NB4 (cell line): ENCODE results near the gene KLHL26.

ENCODE experiments used
- POLR2A ChIP-seq: IDR thresholded peaks from 2 replicates; pipeline ENCODE4 v1.6.1; 2011; ENCODE audit warnings: mild to moderate bottlenecking; ENCODE audit not compliant: insufficient read length; ENCODE audit errors: extremely low read depth
- TF ChIP-seq, protein P1 (sequence below): IDR thresholded peaks from one replicate; pipeline ENCODE4 v1.5.1; 2012; ENCODE audit warnings: low read depth, low read length

DNA sequence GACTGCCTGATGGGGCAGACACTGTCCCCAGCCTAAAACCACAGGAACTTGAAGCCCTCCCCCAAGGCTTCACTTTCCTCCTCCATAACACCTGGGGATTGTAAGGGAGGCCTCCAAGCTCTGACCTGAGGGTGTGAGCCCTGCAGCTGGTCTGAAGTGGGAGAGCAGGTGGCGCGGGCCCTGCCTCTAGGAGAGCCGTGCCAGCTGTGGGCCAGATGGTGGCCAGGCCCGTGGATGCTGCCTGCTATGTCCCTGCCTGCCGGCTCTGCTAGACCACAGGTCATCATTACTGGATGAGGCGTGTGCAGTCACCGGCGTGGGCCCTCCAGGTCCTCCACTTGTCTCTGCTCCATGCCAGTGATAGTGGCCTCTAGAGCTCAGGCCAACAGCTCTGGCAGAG, 3.5 kb upstream of the KLHL26 start:
- TF ChIP-seq, protein P1, sequence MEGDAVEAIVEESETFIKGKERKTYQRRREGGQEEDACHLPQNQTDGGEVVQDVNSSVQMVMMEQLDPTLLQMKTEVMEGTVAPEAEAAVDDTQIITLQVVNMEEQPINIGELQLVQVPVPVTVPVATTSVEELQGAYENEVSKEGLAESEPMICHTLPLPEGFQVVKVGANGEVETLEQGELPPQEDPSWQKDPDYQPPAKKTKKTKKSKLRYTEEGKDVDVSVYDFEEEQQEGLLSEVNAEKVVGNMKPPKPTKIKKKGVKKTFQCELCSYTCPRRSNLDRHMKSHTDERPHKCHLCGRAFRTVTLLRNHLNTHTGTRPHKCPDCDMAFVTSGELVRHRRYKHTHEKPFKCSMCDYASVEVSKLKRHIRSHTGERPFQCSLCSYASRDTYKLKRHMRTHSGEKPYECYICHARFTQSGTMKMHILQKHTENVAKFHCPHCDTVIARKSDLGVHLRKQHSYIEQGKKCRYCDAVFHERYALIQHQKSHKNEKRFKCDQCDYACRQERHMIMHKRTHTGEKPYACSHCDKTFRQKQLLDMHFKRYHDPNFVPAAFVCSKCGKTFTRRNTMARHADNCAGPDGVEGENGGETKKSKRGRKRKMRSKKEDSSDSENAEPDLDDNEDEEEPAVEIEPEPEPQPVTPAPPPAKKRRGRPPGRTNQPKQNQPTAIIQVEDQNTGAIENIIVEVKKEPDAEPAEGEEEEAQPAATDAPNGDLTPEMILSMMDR, result no peak
- TF ChIP-seq POLR2A, result no peak
